HepG2 (cell line): ENCODE results near the gene PGC. TPM values are rescaled to one million over a fixed set of nuclear protein-coding genes. Genes with fewer than 3 reads are reported as not detected.

Source experiments
- GTF3A ChIP-seq: sonication (generic); formaldehyde crosslinking; conservative IDR thresholded peaks from 2 replicates; pipeline ENCODE4 v1.4.0; 2020; ENCODE audit warnings: mild to moderate bottlenecking, missing genetic modification reagents
- HNRNPH1 ChIP-seq: fragments of 200-400 bp; formaldehyde crosslinking; optimal IDR thresholded peaks from 2 replicates; pipeline ENCODE3; 2017; ENCODE audit warnings: mild to moderate bottlenecking, low read depth, low read length
- JDP2 ChIP-seq: sonication (generic); formaldehyde crosslinking; IDR thresholded peaks from 2 replicates; pipeline ENCODE4 v1.8.1; 2022; ENCODE audit warnings: missing genetic modification reagents, borderline replicate concordance
- MEF2D ChIP-seq: sonication (generic); formaldehyde crosslinking; IDR thresholded peaks from 2 replicates; pipeline ENCODE4 v1.5.1; 2020; ENCODE audit warnings: mild to moderate bottlenecking, missing genetic modification reagents
- NR1H2 ChIP-seq: sonication (generic); formaldehyde crosslinking; IDR thresholded peaks from 2 replicates; pipeline ENCODE4 v1.8.1; 2022; ENCODE audit warnings: low read depth, missing genetic modification reagents, borderline replicate concordance
- STAG1 ChIP-seq: sonication (generic); formaldehyde crosslinking; IDR thresholded peaks from 2 replicates; pipeline ENCODE4 v1.4.0; 2020; ENCODE audit warnings: missing genetic modification reagents
- ZFAT ChIP-seq: sonication (generic); formaldehyde crosslinking; conservative IDR thresholded peaks from 2 replicates; pipeline ENCODE4 v1.8.1; 2023; ENCODE audit warnings: missing genetic modification reagents, inconsistent platforms
- ZNF329 ChIP-seq: sonication (generic); formaldehyde crosslinking; IDR thresholded peaks from 2 replicates; pipeline ENCODE4 v1.9.0; 2021; ENCODE audit warnings: low read depth, mild to moderate bottlenecking, missing genetic modification reagents
- ZNF549 ChIP-seq: sonication (generic); formaldehyde crosslinking; IDR thresholded peaks from 2 replicates; pipeline ENCODE4 v1.5.0; 2020; ENCODE audit warnings: missing genetic modification reagents
- ZNF713 ChIP-seq: sonication (generic); formaldehyde crosslinking; IDR thresholded peaks from 2 replicates; pipeline ENCODE4 v1.4.0; 2020; ENCODE audit warnings: mild to moderate bottlenecking, missing genetic modification reagents
- ZSCAN30 ChIP-seq: sonication (generic); formaldehyde crosslinking; IDR thresholded peaks from 2 replicates; pipeline ENCODE4 v1.5.0; 2020; ENCODE audit warnings: mild to moderate bottlenecking, missing genetic modification reagents
- polyA plus RNA-seq, 8 experiments: library from polyadenylated mRNA; depleted of rRNA in 3 of 8; stranded (reverse) in 7 of 8; unstranded in 1 of 8; fragments of >200 nt; fragmentation: Illumina TruSeq in 4 of 8; extraction: Trizol in 4 of 8; gene quantifications; 2 replicates each; pipeline versions ENCODE4 v1.2.1 to v1.2.3, GENCODE V29; 2011 to 2016; ENCODE audit warnings: low read depth in 4 of 8, missing spikeins in 1 of 8, mixed read lengths in 1 of 8; ENCODE audit not compliant: insufficient read depth in 1 of 8
- total RNA-seq, 5 experiments: library from RNA; depleted of rRNA; stranded (reverse); fragments of >200 nt; fragmentation: Illumina TruSeq; extraction: Trizol; gene quantifications; 2 replicates each; pipeline ENCODE4 v1.2.3, GENCODE V29; 2016; ENCODE audit warnings: low read depth in 1 of 5
- TF ChIP-seq, protein P1 (sequence below): sonication (generic); formaldehyde crosslinking; conservative IDR thresholded peaks from 2 replicates; pipeline ENCODE4 v1.8.0; 2022; ENCODE audit warnings: missing genetic modification reagents
- TF ChIP-seq, protein P2 (sequence below): sonication (generic); formaldehyde crosslinking; IDR thresholded peaks from 2 replicates; pipeline ENCODE4 v1.4.0; 2020; ENCODE audit warnings: mild to moderate bottlenecking, missing genetic modification reagents
- TF ChIP-seq, protein P3 (sequence below): sonication (generic); IDR thresholded peaks from 2 replicates; pipeline ENCODE4 v1.6.1; 2016; ENCODE audit warnings: low read depth, borderline replicate concordance
- TF ChIP-seq, protein P4 (sequence below): sonication (generic); formaldehyde crosslinking; IDR thresholded peaks from 2 replicates; pipeline ENCODE4 v1.4.0; 2020; ENCODE audit warnings: missing genetic modification reagents, mild to moderate bottlenecking, borderline replicate concordance

PGC gene
- total and polyA plus RNA-seq, 2 of the 13 experiments (the other 11 are each of a cell fraction or from before 2014, with no cell fraction given): 426 to 502 TPM

DNA sequence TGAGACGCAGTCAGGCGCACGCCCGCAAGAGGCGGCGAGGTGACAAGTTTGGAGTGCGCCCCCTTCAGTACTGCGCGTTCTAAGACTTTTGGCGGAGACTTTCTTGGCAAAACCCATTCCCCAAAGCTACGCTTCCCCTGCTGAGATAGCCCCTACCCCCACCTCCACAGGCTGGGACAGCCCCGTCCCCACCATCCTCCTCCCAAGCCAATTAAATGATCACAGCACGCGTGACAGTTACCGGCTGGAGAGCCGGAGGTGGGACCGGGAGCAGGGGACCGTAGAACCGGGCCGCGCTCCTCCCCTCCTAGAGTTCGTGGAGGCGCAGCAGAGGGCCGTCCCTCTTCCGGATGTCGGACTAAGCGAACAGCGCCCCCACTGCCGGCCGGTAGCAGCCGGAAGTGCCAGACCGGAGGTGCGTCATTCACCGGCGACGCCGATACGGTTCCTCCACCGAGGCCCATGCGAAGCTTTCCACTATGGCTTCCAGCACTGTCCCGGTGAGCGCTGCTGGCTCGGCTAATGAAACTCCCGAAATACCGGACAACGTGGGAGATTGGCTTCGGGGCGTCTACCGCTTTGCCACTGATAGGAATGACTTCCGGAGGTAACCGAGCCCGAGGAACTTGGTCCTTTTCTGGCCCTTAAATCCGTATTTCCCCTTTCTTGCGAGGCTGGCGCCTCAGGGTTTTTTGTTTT is 40.2 kb upstream of the PGC start, which contains the start of gene TOMM6 (continued):
- TF ChIP-seq, protein P1, sequence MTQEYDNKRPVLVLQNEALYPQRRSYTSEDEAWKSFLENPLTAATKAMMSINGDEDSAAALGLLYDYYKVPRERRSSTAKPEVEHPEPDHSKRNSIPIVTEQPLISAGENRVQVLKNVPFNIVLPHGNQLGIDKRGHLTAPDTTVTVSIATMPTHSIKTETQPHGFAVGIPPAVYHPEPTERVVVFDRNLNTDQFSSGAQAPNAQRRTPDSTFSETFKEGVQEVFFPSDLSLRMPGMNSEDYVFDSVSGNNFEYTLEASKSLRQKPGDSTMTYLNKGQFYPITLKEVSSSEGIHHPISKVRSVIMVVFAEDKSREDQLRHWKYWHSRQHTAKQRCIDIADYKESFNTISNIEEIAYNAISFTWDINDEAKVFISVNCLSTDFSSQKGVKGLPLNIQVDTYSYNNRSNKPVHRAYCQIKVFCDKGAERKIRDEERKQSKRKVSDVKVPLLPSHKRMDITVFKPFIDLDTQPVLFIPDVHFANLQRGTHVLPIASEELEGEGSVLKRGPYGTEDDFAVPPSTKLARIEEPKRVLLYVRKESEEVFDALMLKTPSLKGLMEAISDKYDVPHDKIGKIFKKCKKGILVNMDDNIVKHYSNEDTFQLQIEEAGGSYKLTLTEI (CRISPR knock-in tag): no peak
- TF ChIP-seq JDP2 (CRISPR knock-in tag): no peak
- no peak for TF ChIP-seq ZNF549 (CRISPR knock-in tag)
- TF ChIP-seq ZFAT: no peak
- peak; percentile 21 for TF ChIP-seq STAG1 (CRISPR knock-in tag)
- 0 out of 2 replicates have a peak, but pooled peaks have one; percentile 38 for TF ChIP-seq ZNF713 (CRISPR knock-in tag)
- TF ChIP-seq, protein P2, sequence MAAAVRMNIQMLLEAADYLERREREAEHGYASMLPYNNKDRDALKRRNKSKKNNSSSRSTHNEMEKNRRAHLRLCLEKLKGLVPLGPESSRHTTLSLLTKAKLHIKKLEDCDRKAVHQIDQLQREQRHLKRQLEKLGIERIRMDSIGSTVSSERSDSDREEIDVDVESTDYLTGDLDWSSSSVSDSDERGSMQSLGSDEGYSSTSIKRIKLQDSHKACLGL (CRISPR knock-in tag): peak; percentile 82; the same call in 1 of the 2 replicates
- no peak; the same call in 1 of the 2 replicates for TF ChIP-seq GTF3A
- TF ChIP-seq NR1H2 (CRISPR knock-in tag): no peak
- peak; percentile 79; the same call in 1 of the 2 replicates for TF ChIP-seq MEF2D (CRISPR knock-in tag)
- no peak for TF ChIP-seq ZSCAN30 (CRISPR knock-in tag)
- TF ChIP-seq, protein P3, sequence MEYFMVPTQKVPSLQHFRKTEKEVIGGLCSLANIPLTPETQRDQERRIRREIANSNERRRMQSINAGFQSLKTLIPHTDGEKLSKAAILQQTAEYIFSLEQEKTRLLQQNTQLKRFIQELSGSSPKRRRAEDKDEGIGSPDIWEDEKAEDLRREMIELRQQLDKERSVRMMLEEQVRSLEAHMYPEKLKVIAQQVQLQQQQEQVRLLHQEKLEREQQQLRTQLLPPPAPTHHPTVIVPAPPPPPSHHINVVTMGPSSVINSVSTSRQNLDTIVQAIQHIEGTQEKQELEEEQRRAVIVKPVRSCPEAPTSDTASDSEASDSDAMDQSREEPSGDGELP: peak; percentile 45; the same call in 1 of the 2 replicates
- TF ChIP-seq, protein P4, sequence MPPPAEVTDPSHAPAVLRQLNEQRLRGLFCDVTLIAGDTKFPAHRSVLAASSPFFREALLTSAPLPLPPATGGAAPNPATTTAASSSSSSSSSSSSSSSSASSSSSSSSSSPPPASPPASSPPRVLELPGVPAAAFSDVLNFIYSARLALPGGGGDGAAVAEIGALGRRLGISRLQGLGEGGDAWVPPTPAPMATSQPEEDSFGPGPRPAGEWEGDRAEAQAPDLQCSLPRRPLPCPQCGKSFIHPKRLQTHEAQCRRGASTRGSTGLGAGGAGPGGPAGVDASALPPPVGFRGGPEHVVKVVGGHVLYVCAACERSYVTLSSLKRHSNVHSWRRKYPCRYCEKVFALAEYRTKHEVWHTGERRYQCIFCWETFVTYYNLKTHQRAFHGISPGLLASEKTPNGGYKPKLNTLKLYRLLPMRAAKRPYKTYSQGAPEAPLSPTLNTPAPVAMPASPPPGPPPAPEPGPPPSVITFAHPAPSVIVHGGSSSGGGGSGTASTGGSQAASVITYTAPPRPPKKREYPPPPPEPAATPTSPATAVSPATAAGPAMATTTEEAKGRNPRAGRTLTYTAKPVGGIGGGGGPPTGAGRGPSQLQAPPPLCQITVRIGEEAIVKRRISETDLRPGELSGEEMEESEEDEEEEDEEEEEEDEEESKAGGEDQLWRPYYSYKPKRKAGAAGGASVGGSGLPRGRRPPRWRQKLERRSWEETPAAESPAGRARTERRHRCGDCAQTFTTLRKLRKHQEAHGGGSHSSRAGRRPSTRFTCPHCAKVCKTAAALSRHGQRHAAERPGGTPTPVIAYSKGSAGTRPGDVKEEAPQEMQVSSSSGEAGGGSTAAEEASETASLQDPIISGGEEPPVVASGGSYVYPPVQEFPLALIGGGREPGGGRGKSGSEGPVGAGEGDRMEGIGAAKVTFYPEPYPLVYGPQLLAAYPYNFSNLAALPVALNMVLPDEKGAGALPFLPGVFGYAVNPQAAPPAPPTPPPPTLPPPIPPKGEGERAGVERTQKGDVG (CRISPR knock-in tag): peak; percentile 51; the same call in 1 of the 2 replicates
- no peak for TF ChIP-seq HNRNPH1
- TF ChIP-seq ZNF329: no peak; the same call in 1 of the 2 replicates
